PC-9 (cell line): ENCODE data around the gene PLAGL2. TPM values are rescaled to one million over a fixed set of nuclear protein-coding genes. Genes with fewer than 3 reads are reported as not detected.
"Not testable (repeated sequence)": the region's sequence is repeated elsewhere in the genome, so short reads cannot be mapped to it uniquely, and the experiment has no call there.

ENCODE experiments used
- BruUV-seq: library from RNA; stranded (reverse); fragments of 400-500 nt; replicated peaks from 2 replicates; lab custom pipeline; 2021; lab: Mats Ljungman, UMichigan
- CTCF ChIA-PET: fragments of 300-600 bp; sonication (Branson Sonifier 250); formaldehyde crosslinking; loops from one replicate; lab custom pipeline; 2022; ENCODE audit warnings: antibody characterized with exemption; lab: Charles Lee
- POLR2A ChIA-PET: fragments of 300-600 bp; sonication (Branson Sonifier 250); formaldehyde crosslinking; loops from one replicate; lab custom pipeline; 2022; ENCODE audit warnings: antibody characterized with exemption; ENCODE audit not compliant: unreplicated experiment; lab: Charles Lee
- DNase-seq, 2 experiments: peaks; one replicate each; pipeline versions ENCODE4 v3.0.0 to v3.0.0-alpha.2; 2015 to 2022; ENCODE audit warnings: mixed read lengths in 1 of 2
- H2AFZ ChIP-seq: fragments of 200-600 bp; sonication (generic); 2 replicates; pipeline ENCODE4 v1.8.1; 2017; ENCODE audit warnings: antibody characterized with exemption
- H3F3A ChIP-seq: fragments of 200-600 bp; sonication (generic); 2 replicates; pipeline ENCODE4 v1.8.1; 2017; ENCODE audit warnings: antibody characterized with exemption, mild to moderate bottlenecking, low read depth; ENCODE audit not compliant: insufficient read depth
- H3K27ac ChIP-seq: fragments of 200-600 bp; sonication (generic); 2 replicates; pipeline ENCODE4 v1.6.1; 2016; ENCODE audit warnings: mixed run types
- H3K27me3 ChIP-seq: fragments of 200-600 bp; sonication (generic); 2 replicates; pipeline ENCODE4 v1.6.1; 2016; ENCODE audit warnings: low read depth, mixed run types; ENCODE audit not compliant: insufficient read depth
- H3K36me3 ChIP-seq: fragments of 200-600 bp; sonication (generic); 2 replicates; pipeline ENCODE4 v1.6.1; 2016; ENCODE audit warnings: low read depth, mixed run types
- H3K4me1 ChIP-seq: fragments of 200-600 bp; sonication (generic); replicated peaks from 2 replicates; pipeline ENCODE4 v1.6.1; 2016; ENCODE audit warnings: mixed run types; ENCODE audit not compliant: insufficient read depth
- H3K4me2 ChIP-seq: fragments of 200-600 bp; sonication (generic); 2 replicates; pipeline ENCODE4 v1.6.1; 2017; ENCODE audit warnings: mixed run types
- H3K4me3 ChIP-seq: fragments of 200-600 bp; sonication (generic); 2 replicates; pipeline ENCODE4 v1.6.1; 2016; ENCODE audit warnings: mixed run types
- H3K79me2 ChIP-seq: fragments of 200-600 bp; sonication (generic); 2 replicates; pipeline ENCODE4 v1.6.1; 2017; ENCODE audit warnings: low read depth, mixed run types
- H3K9me2 ChIP-seq: fragments of 200-600 bp; sonication (generic); 2 replicates; pipeline ENCODE4 v1.8.1; 2017; ENCODE audit warnings: mild to moderate bottlenecking; ENCODE audit not compliant: insufficient read depth
- H3K9me3 ChIP-seq: fragments of 200-600 bp; sonication (generic); 2 replicates; pipeline ENCODE4 v1.8.1; 2016; ENCODE audit warnings: low read depth; ENCODE audit not compliant: insufficient read depth
- H4K20me1 ChIP-seq: fragments of 200-600 bp; sonication (generic); 2 replicates; pipeline ENCODE4 v1.8.1; 2017; ENCODE audit not compliant: insufficient read depth
- EZH2 ChIP-seq: fragments of 200-600 bp; sonication (generic); IDR thresholded peaks from 2 replicates; pipeline ENCODE4 v1.8.0; 2017; ENCODE audit warnings: antibody characterized with exemption, low read depth
- intact Hi-C: fragments of 100-400 bp; cut with micrococcal nuclease; formaldehyde crosslinking; loops from one replicate; pipeline ENCODE4 v1.10.0; 2022; ENCODE audit not compliant: unreplicated experiment
- total RNA-seq: library from RNA; stranded (reverse); gene quantifications from 2 replicates; pipeline ENCODE4 v1.2.3, GENCODE V29; 2021
- TF ChIP-seq, protein P1 (sequence below): fragments of 200-600 bp; sonication (generic); conservative IDR thresholded peaks from 2 replicates; pipeline ENCODE4 v1.6.1; 2017; ENCODE audit warnings: mixed run types, antibody characterized with exemption, mild to moderate bottlenecking, moderate library complexity

The PLAGL2 gene
- total RNA-seq, 1 experiment from 2014 or later = 23.8 TPM

DNA sequence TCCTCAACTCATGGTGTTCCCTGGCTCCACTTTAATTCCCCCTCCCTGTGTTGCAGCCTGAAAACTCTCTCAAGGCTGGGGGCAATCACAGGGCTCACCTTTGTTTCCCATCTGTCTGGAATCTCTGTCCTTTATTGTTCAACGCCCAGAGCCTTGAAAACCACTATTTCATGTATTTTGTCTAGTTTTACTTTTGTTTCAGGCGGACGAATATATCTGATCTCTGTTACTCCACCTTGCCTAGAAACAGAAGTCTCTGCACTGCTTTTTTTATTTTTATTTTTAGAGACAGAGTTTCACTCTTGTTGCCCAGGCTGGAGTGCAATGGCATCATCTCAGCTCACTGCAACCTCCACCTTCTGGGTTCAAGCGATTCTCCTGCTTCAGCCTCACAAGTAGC is 27.6 kb downstream of the PLAGL2 start:
- no peak overlapping the region for H2AFZ ChIP-seq
- H3F3A ChIP-seq = no peaks in the 10 kb centered on the region
- no peaks in the 10 kb centered on the region for H3K79me2 ChIP-seq
- no peak for DNase-seq
- no TSS peak for BruUV-seq
- no peak overlapping the region for H3K4me3 ChIP-seq
- no peaks in the 10 kb centered on the region for H3K36me3 ChIP-seq
- no peak overlapping the region for H3K4me2 ChIP-seq
- no peaks in the 10 kb centered on the region for H3K4me1 ChIP-seq
- H3K9me2 ChIP-seq = no peaks in the 10 kb centered on the region
- H3K27ac ChIP-seq = no peak overlapping the region
- H3K27me3 ChIP-seq = no peaks in the 10 kb centered on the region
- no peaks in the 10 kb centered on the region for H4K20me1 ChIP-seq
- ChIA-PET CTCF (no interaction called here), POLR2A (no interaction called here)
- H3K9me3 ChIP-seq = no peaks in the 10 kb centered on the region
- intact Hi-C loops = no loop called here
- no peak for TF ChIP-seq EZH2
- TF ChIP-seq, protein P1, sequence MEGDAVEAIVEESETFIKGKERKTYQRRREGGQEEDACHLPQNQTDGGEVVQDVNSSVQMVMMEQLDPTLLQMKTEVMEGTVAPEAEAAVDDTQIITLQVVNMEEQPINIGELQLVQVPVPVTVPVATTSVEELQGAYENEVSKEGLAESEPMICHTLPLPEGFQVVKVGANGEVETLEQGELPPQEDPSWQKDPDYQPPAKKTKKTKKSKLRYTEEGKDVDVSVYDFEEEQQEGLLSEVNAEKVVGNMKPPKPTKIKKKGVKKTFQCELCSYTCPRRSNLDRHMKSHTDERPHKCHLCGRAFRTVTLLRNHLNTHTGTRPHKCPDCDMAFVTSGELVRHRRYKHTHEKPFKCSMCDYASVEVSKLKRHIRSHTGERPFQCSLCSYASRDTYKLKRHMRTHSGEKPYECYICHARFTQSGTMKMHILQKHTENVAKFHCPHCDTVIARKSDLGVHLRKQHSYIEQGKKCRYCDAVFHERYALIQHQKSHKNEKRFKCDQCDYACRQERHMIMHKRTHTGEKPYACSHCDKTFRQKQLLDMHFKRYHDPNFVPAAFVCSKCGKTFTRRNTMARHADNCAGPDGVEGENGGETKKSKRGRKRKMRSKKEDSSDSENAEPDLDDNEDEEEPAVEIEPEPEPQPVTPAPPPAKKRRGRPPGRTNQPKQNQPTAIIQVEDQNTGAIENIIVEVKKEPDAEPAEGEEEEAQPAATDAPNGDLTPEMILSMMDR = no peak

DNA sequence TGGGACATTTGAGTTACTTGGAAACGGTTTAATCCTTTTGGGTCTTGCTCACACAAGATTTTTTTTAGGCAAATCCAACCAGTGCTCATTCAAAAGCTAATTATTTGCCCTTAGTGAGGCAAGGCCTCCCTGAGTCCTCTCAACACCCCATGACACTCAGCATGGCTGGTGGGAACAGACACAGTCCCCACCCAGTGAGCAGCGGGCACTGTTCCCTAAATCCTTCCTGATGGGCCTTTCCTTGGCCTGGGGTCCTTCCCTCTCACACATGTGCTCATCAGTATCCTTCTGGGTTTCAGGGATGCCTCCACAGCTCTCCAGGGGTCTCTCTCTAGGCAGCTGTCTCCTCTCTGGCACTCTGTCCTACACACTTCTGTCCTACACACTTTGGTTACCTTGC is 28.0 kb downstream of the PLAGL2 start:
- intact Hi-C loops = no loop called here
- ChIA-PET POLR2A (no interaction called here), CTCF (no interaction called here)
- no peaks in the 10 kb centered on the region for H3K27me3 ChIP-seq
- no peaks in the 10 kb centered on the region for H3K9me3 ChIP-seq
- no peaks in the 10 kb centered on the region for H4K20me1 ChIP-seq
- no peak for TF ChIP-seq EZH2
- TF ChIP-seq, protein P1 = no peak
- H3K79me2 ChIP-seq = no peaks in the 10 kb centered on the region
- H3K4me2 ChIP-seq = no peak overlapping the region
- H3K36me3 ChIP-seq = no peaks in the 10 kb centered on the region
- no peak overlapping the region for H3K4me3 ChIP-seq
- peak in 1 of 2 experiments; percentile 11 for DNase-seq
- no peaks in the 10 kb centered on the region for H3K4me1 ChIP-seq
- no peak overlapping the region for H3K27ac ChIP-seq
- no peaks in the 10 kb centered on the region for H3F3A ChIP-seq
- no peak overlapping the region for H2AFZ ChIP-seq
- H3K9me2 ChIP-seq = no peaks in the 10 kb centered on the region
- BruUV-seq = no TSS peak

DNA sequence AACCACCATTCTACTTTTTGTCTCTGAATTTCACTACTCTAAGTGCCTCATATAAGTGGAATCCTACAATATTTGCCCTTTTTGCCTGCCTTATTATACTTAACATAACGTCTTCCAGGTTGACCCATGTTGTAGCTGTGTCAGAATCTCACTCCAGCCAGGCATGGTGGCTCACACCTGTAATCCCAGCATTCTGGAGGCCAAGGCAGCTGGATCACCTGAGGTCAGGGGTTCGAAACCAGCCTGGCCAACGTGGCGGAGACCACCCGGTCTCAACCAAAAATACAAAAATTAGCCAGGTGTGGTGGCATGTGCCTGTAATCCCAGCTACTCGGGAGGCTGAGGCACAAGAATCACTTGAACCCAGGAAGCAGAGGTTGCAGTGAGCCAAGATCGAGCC is 29.8 kb downstream of the PLAGL2 start:
- H3K27ac ChIP-seq, intact Hi-C loops, H3K36me3 ChIP-seq, H3K4me2 ChIP-seq, BruUV-seq, H3K4me1 ChIP-seq, H3K27me3 ChIP-seq, H3K4me3 ChIP-seq, POLR2A ChIA-PET, H3K9me2 ChIP-seq, H3K9me3 ChIP-seq, H4K20me1 ChIP-seq, H3F3A ChIP-seq, DNase-seq, H2AFZ ChIP-seq, H3K79me2 ChIP-seq, CTCF ChIA-PET: not testable (repeated sequence)
